Gastrocnemius medialis (tissue), 4 donors: ENCODE data around the gene GDE1. TPM values are rescaled to one million over a fixed set of nuclear protein-coding genes. Genes with fewer than 3 reads are reported as not detected.

Experiments
- ATAC-seq, 2 donors: fragments of 150-250 bp; one replicate each; pipeline ENCODE4 v1.9.1; 2016
- DNase-seq, 2 donors: peaks; one replicate each; pipeline ENCODE4 v3.0.0-alpha.2; 2019
- H3K27ac ChIP-seq, 4 donors: fragments of 200-600 bp; sonication (generic); 1 replicate in 1 of 4; 2 replicates in 3 of 4; pipeline ENCODE4 v1.5.1; 2016 to 2018; ENCODE audit warnings: mild to moderate bottlenecking in 2 of 4, moderate library complexity in 1 of 4
- H3K27me3 ChIP-seq, 3 donors: fragments of 200-600 bp; sonication (generic) in 2 of 3; 1 replicate in 1 of 3; 2 replicates in 2 of 3; pipeline versions ENCODE4 v1.5.1 to v1.6.0; 2016 to 2019; ENCODE audit warnings: mild to moderate bottlenecking in 1 of 3, moderate library complexity in 1 of 3
- H3K36me3 ChIP-seq, 2 donors: fragments of 200-600 bp; sonication (generic) in 1 of 2; one replicate each; pipeline ENCODE4 v1.5.1; 2017 to 2018
- H3K4me1 ChIP-seq, 2 donors: fragments of 200-600 bp; sonication (generic) in 1 of 2; one replicate each; pipeline ENCODE4 v1.5.1; 2016 to 2017; ENCODE audit warnings: mild to moderate bottlenecking in 2 of 2
- H3K4me3 ChIP-seq, 4 donors: fragments of 200-600 bp; sonication (generic) in 3 of 4; 1 replicate in 1 of 4; 2 replicates in 3 of 4; pipeline ENCODE4 v1.5.1; 2016 to 2019; ENCODE audit warnings: mild to moderate bottlenecking in 2 of 4
- H3K9me3 ChIP-seq, 3 donors: fragments of 200-600 bp; sonication (generic) in 2 of 3; 1 replicate in 1 of 3; 2 replicates in 2 of 3; pipeline ENCODE4 v1.5.1; 2016 to 2019
- CTCF ChIP-seq, 5 experiments: fragments of 450-650 bp in 3 of 5; fragments of 200-600 bp in 2 of 5; sonication (generic) in 2 of 5; IDR thresholded peaks in 4 of 5; conservative IDR thresholded peaks in 1 of 5; 1 replicate in 4 of 5; 2 replicates in 1 of 5; pipeline ENCODE4 v1.5.1; 2016 to 2019; ENCODE audit warnings: antibody characterized with exemption in 5 of 5, mild to moderate bottlenecking in 3 of 5, moderate library complexity in 3 of 5
- POLR2A ChIP-seq, 2 donors: fragments of 450-650 bp; IDR thresholded peaks; one replicate each; pipeline ENCODE4 v1.6.1; 2017; ENCODE audit warnings: antibody characterized with exemption in 2 of 2, mild to moderate bottlenecking in 2 of 2, moderate library complexity in 2 of 2
- in situ Hi-C, 4 donors: fragments of 200-750 bp; cut with MboI; loops; one replicate each; pipeline versions ENCODE4 v1.15.0 to v1.8.0; 2017; ENCODE audit warnings: low sequenced_read_pairs in 4 of 4
- intact Hi-C: fragments of 100-400 bp; cut with DNase I; formaldehyde crosslinking; loops from one replicate; pipeline ENCODE4 v1.15.1; 2023; ENCODE audit warnings: low total_unique reads
- total RNA-seq, 4 donors: library from RNA; depleted of rRNA; stranded (reverse); fragments of >200 nt; gene quantifications; one replicate each; pipeline versions ENCODE4 v1.1.0 to v1.2.3, GENCODE V29; 2016

Gene GDE1
- total RNA-seq, 4 donors from 2014 or later: 48.8 to 64.1 (median 53.7) TPM

GRCh38 chr16:19532601-19533000, 10.7 kb upstream of the GDE1 start:
- Histone ChIP-seq H3K4me3 (no peak overlapping the region), H3K9me3 (no peaks in the 10 kb centered on the region), H3K4me1 (no peaks in the 10 kb centered on the region), H3K36me3 (peaks cover 2 to 32% of the 10 kb centered on the region in 2 donors), H3K27me3 (no peaks in the 10 kb centered on the region), H3K27ac (no peak overlapping the region)
- TF ChIP-seq CTCF (IDR thresholded peaks at IDR 0.05 in 4 of 5, conservative IDR thresholded peaks at IDR 0.05 in 1 of 5) (no peak), POLR2A (IDR thresholded peaks at IDR 0.05) (no peak)
- ATAC-seq (no peak), DNase-seq (no peak)
- in situ Hi-C loops: no loop called here
- intact Hi-C loops: no loop called here

- no peak overlapping the region for H3K27ac ChIP-seq
- intact Hi-C loops: no loop called here
- no peaks in the 10 kb centered on the region for H3K9me3 ChIP-seq
- no peaks in the 10 kb centered on the region for H3K27me3 ChIP-seq
- ATAC-seq (no peak), DNase-seq (no peak)
- no peak overlapping the region for H3K4me3 ChIP-seq
- TF ChIP-seq POLR2A (IDR thresholded peaks at IDR 0.05) (no peak), CTCF (IDR thresholded peaks at IDR 0.05 in 4 of 5, conservative IDR thresholded peaks at IDR 0.05 in 1 of 5) (no peak)
- in situ Hi-C loops: no loop called here
- peaks cover 2 to 28% of the 10 kb centered on the region in 2 donors for H3K36me3 ChIP-seq
- peaks cover 9 to 12% of the 10 kb centered on the region in 2 donors for H3K4me1 ChIP-seq
These were observed 6.8 kb upstream of the GDE1 start for GRCh38 chr16:19528666-19529065.

GRCh38 chr16:19527161-19527560, 5.3 kb upstream of the GDE1 start:
- TF ChIP-seq POLR2A (IDR thresholded peaks at IDR 0.05): no peak
- no peak for TF ChIP-seq CTCF (IDR thresholded peaks at IDR 0.05 in 4 of 5, conservative IDR thresholded peaks at IDR 0.05 in 1 of 5)
- ATAC-seq (no peak), DNase-seq (no peak)
- Histone ChIP-seq H3K4me3 (no peak overlapping the region), H3K27ac (no peak overlapping the region), H3K27me3 (no peaks in the 10 kb centered on the region), H3K4me1 (peaks cover 13 to 15% of the 10 kb centered on the region in 2 donors), H3K9me3 (no peaks in the 10 kb centered on the region), H3K36me3 (peaks cover 2 to 18% of the 10 kb centered on the region in 2 donors)
- intact Hi-C loops (no loop called here), in situ Hi-C loops (no loop called here)

- intact Hi-C loops: loop anchor here (2.0 kb wide), 1 partner anchor 17 kb away; no protein-coding TSS in a partner anchor
- Histone ChIP-seq H3K4me3 (peak overlapping the region in 1 of 4 donors; percentile 92), H3K9me3 (no peaks in the 10 kb centered on the region), H3K4me1 (peaks cover 21 to 25% of the 10 kb centered on the region in 2 donors), H3K27me3 (no peaks in the 10 kb centered on the region), H3K27ac (no peak overlapping the region), H3K36me3 (peaks cover 2 to 18% of the 10 kb centered on the region in 2 donors)
- DNase-seq: no peak
- ATAC-seq: no peak
- in situ Hi-C loops: no loop called here
- TF ChIP-seq POLR2A (IDR thresholded peaks at IDR 0.05) (no peak), CTCF (IDR thresholded peaks at IDR 0.05 in 4 of 5, conservative IDR thresholded peaks at IDR 0.05 in 1 of 5) (no peak)
These were observed 3.5 kb upstream of the GDE1 start for GRCh38 chr16:19525385-19525723.
